Measurements from ENCODE around the gene SLC27A4.
"Not testable (repeated sequence)": the region's sequence is repeated elsewhere in the genome, so short reads cannot be mapped to it uniquely, and the experiment has no call there.

The SLC27A4 gene

GRCh38 chr9:128325629-128326028 lies 14.7 kb upstream of the SLC27A4 start:
- no peak for DNase-seq

- no peak for DNase-seq
Measured at GRCh38 chr9:128333451-128333869, 6.9 kb upstream of the SLC27A4 start.

- DNase-seq: no peak
Measured at GRCh38 chr9:128335161-128335560, 5.2 kb upstream of the SLC27A4 start.

GRCh38 chr9:128335914-128336313 lies 4.4 kb upstream of the SLC27A4 start:
- DNase-seq: no peak

GRCh38 chr9:128337936-128338335 lies 2.4 kb upstream of the SLC27A4 start:
- DNase-seq: no peak

- DNase-seq: not testable (repeated sequence)
Measured at GRCh38 chr9:128338852-128339614, 1.3 kb upstream of the SLC27A4 start.

- DNase-seq: no peak
Measured at GRCh38 chr9:128340691-128341434, 536 bp downstream of the SLC27A4 start.

GRCh38 chr9:128341435-128341849 lies 1.1 kb downstream of the SLC27A4 start:
- peak; percentile 82 for DNase-seq

GRCh38 chr9:128342971-128343680 lies 2.8 kb downstream of the SLC27A4 start:
- no peak for DNase-seq

- no peak for DNase-seq
Measured at GRCh38 chr9:128343855-128344254, 3.5 kb downstream of the SLC27A4 start.

GRCh38 chr9:128344931-128345605 lies 4.7 kb downstream of the SLC27A4 start:
- no peak for DNase-seq

GRCh38 chr9:128349125-128349524 lies 8.8 kb downstream of the SLC27A4 start:
- no peak for DNase-seq

- no peak for DNase-seq
Measured at GRCh38 chr9:128349772-128350171, 9.4 kb downstream of the SLC27A4 start.

GRCh38 chr9:128355451-128355850 lies 15.1 kb downstream of the SLC27A4 start:
- DNase-seq: no peak

GRCh38 chr9:128358090-128358489 lies 17.8 kb downstream of the SLC27A4 start:
- no peak for DNase-seq

- DNase-seq: no peak
Measured at GRCh38 chr9:128358861-128359260, 18.5 kb downstream of the SLC27A4 start.

- DNase-seq: no peak
Measured at GRCh38 chr9:128360826-128361225, 20.5 kb downstream of the SLC27A4 start.

- DNase-seq: peak; percentile 12
Measured at GRCh38 chr9:128361296-128361985, 21.1 kb downstream of the SLC27A4 start.

GRCh38 chr9:128361986-128362646 lies 21.8 kb downstream of the SLC27A4 start:
- DNase-seq: peak; percentile 80

- no peak for DNase-seq
Measured at GRCh38 chr9:128362774-128363173, 22.4 kb downstream of the SLC27A4 start.

- no peak for DNase-seq
Measured at GRCh38 chr9:128365525-128365924, 25.2 kb downstream of the SLC27A4 start.
